ENCODE results near the gene FAM43B.

The FAM43B gene

DNA sequence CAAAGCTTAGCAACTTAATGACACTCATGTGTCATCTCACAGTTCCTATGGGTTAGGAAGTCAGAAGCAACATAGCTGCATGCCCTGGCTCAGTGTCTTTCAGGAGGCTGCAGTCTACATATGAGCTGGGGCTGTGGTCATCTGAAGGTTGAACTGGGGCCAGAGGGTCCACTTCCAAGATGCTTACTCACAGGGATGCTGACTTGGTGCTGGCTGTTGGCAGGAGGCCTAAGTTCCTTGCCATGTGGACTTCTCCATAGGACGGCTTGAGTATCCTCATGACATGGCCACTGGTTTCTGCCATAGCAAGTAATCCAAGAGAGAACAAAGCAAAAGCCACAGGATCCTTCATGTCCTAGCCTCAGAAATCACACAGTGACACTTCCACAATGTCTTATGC, 12.1 kb upstream of the FAM43B start:
- peaks cover 69% of the 10 kb centered on the region for H3K27me3 Mint-ChIP-seq (ENCODE audit: low read depth)
- TF ChIP-seq CTCF (IDR thresholded peaks at IDR 0.05; ENCODE audit: unreplicated experiment in 3 of 3), result no peak
- no peaks in the 10 kb centered on the region for H3K4me1 Mint-ChIP-seq
- no peak overlapping the region for H3K4me3 Mint-ChIP-seq
- H3K36me3 Mint-ChIP-seq (ENCODE audit: low read depth), result no peaks in the 10 kb centered on the region
- H3K27ac Mint-ChIP-seq, result no peak overlapping the region
- no peaks in the 10 kb centered on the region for H3K9me3 Mint-ChIP-seq

GRCh38 chr1:20546637-20547036, 5.7 kb upstream of the FAM43B start:
- no peak overlapping the region for H3K4me3 Mint-ChIP-seq
- H3K27ac Mint-ChIP-seq, result no peak overlapping the region
- H3K4me1 Mint-ChIP-seq, result peaks cover 7% of the 10 kb centered on the region
- no peak for TF ChIP-seq CTCF (IDR thresholded peaks at IDR 0.05; ENCODE audit: unreplicated experiment in 3 of 3)
- peaks cover 47% of the 10 kb centered on the region for H3K27me3 Mint-ChIP-seq (ENCODE audit: low read depth)
- H3K36me3 Mint-ChIP-seq (ENCODE audit: low read depth), result no peaks in the 10 kb centered on the region
- no peaks in the 10 kb centered on the region for H3K9me3 Mint-ChIP-seq

GRCh38 chr1:20551161-20551560, 1.2 kb upstream of the FAM43B start:
- H3K36me3 Mint-ChIP-seq (ENCODE audit: low read depth), result no peaks in the 10 kb centered on the region
- no peaks in the 10 kb centered on the region for H3K9me3 Mint-ChIP-seq
- TF ChIP-seq CTCF (IDR thresholded peaks at IDR 0.05; ENCODE audit: unreplicated experiment in 3 of 3), result no peak
- H3K27me3 Mint-ChIP-seq (ENCODE audit: low read depth), result peaks cover 49% of the 10 kb centered on the region
- peak overlapping the region; percentile 88 to 92 (median 89) for H3K4me3 Mint-ChIP-seq
- peak overlapping the region; percentile 98 to 99 (median 98) for H3K27ac Mint-ChIP-seq
- H3K4me1 Mint-ChIP-seq, result peaks cover 26% of the 10 kb centered on the region

DNA sequence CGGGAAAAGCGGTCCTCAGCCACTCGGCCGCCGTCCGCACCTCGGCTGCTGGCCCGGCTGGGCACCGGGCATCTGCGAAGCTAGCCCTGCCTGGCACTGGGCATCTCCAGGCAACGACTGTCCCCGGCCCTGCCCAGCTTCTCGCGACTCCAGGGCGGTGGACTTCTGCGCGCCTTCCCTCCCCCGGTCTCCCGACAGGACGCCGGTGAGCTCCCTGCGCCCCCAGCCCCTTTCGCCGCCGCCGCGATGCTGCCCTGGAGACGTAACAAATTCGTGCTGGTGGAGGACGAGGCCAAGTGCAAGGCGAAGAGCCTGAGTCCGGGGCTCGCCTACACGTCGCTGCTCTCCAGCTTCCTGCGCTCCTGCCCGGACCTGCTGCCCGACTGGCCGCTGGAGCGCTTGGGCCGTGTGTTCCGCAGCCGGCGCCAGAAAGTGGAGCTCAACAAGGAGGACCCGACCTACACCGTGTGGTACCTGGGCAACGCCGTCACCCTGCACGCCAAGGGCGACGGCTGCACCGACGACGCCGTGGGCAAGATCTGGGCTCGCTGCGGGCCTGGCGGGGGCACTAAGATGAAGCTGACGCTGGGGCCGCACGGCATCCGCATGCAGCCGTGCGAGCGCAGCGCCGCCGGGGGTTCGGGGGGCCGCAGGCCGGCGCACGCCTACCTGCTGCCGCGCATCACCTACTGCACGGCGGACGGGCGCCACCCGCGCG, 514 bp downstream of the FAM43B start:
- Mint-ChIP-seq H3K27me3 (ENCODE audit: low read depth) (peaks cover 43% of the 10 kb centered on the region), H3K27ac (no peak overlapping the region), H3K4me3 (peak overlapping the region; percentile 88 to 92 (median 89)), H3K9me3 (no peaks in the 10 kb centered on the region), H3K4me1 (peaks cover 26% of the 10 kb centered on the region), H3K36me3 (ENCODE audit: low read depth) (no peaks in the 10 kb centered on the region)
- TF ChIP-seq CTCF (IDR thresholded peaks at IDR 0.05; ENCODE audit: unreplicated experiment in 3 of 3), result no peak

- TF ChIP-seq CTCF (IDR thresholded peaks at IDR 0.05; ENCODE audit: unreplicated experiment in 3 of 3), result no peak
- peaks cover 42% of the 10 kb centered on the region for H3K27me3 Mint-ChIP-seq (ENCODE audit: low read depth)
- H3K9me3 Mint-ChIP-seq, result no peaks in the 10 kb centered on the region
- no peak overlapping the region for H3K27ac Mint-ChIP-seq
- peak overlapping the region; percentile 36 to 87 (median 80) for H3K4me3 Mint-ChIP-seq
- no peaks in the 10 kb centered on the region for H3K36me3 Mint-ChIP-seq (ENCODE audit: low read depth)
- peaks cover 26% of the 10 kb centered on the region for H3K4me1 Mint-ChIP-seq
These were observed 2.8 kb downstream of the FAM43B start for GRCh38 chr1:20555025-20555757.

Measured in nephron (organoid).